HG03139 (cell line): ENCODE results near the gene SDCCAG8.

Experiments
- ATAC-seq: cut with Tn5 transposase; IDR thresholded peaks from one replicate; pipeline ENCODE4 v1.9.1; 2021; ENCODE audit not compliant: unreplicated experiment

The SDCCAG8 gene

DNA sequence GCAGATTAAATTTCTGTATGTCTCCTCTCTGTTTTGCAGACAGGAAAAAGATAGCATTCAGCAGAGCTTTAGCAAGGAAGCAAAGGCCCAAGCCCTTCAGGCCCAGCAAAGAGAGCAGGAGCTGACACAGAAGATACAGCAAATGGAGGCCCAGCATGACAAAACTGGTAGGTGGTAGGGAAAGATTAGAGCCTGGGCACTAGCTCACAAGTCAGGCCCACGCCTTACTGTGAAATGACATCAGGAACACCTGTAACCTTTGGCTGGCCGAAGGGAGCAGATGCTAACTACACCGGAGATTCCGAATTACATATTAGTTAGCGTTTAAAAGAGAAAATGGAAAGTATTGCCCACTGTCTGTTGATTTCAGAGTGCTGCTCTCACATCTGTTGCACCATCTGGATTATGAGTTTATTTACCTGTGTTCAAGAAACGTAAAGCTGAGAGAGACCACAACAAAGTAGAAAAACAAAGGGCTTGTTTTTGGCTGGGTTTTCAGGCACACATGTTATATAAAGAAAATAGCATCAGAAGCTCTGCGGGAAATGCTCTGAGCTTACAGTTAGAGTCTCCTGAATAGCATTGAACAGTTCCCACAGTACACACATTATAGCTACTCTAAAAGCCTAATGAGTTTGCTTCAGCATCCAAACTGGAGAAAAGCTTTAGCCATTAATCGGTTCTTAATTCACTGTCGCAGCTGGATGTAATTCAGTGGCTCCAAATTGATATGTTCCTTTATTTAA lies 160.0 kb downstream of the SDCCAG8 start:
- no peak for ATAC-seq

DNA sequence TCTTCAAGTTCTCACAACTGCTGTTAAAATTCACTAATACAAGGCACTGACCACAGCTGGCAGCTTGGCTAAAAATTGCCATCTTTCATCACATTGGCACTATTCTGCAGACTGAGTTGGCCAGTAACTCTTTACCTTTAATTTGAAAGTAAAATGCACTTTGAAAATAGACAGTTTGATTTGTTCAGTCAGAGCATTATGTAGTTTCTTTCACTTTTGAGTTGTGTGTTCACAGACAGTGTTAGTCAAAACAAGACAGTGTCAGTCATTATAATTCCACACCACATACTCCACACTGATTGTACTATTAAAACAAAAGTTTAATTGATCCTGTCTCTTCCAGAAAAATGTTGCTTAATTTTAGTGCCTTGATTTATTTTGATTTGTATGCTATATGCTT lies 160.7 kb downstream of the SDCCAG8 start:
- ATAC-seq, result no peak

DNA sequence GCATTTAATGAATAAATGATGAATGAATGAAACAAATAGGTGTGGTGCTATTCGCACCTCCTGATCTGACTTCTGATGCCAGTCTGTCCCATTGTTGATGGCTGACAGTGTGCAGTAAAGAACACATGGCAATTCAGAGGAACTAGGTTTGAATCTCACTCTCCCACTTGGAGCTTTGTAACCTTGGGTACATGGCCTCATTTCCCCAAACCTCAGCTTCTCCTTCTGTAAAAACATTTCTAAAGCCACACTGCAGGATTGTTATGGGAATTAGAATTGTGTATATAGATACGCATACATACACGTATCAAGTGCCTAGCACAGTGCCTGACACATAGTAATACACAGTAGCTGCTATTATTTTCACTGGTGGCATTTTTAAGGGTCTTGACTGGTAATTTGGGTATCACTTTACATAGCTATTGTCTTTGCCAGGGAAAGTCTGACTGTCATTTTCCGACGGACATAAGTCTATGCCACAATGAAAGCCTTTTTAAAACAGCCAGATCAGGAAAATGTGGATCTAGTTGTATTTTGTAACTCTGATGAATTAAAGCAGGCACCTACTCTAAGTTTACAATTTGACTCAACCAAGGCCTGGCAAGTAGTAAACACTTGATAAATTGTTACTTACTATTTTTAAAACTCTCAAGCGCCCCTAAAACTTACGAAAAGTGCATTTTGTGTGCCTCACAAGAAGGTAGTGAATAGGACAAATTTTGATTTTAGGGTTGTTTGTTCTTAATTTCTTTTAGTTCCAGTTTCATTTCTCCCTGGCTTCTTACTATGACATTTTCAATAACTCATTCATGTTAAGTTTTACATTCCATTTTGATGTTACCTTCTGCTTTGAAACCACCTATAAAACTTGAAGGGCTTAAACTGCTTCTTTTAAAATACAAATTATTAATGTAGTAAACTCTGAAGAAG lies 164.4 kb downstream of the SDCCAG8 start:
- no peak for ATAC-seq

DNA sequence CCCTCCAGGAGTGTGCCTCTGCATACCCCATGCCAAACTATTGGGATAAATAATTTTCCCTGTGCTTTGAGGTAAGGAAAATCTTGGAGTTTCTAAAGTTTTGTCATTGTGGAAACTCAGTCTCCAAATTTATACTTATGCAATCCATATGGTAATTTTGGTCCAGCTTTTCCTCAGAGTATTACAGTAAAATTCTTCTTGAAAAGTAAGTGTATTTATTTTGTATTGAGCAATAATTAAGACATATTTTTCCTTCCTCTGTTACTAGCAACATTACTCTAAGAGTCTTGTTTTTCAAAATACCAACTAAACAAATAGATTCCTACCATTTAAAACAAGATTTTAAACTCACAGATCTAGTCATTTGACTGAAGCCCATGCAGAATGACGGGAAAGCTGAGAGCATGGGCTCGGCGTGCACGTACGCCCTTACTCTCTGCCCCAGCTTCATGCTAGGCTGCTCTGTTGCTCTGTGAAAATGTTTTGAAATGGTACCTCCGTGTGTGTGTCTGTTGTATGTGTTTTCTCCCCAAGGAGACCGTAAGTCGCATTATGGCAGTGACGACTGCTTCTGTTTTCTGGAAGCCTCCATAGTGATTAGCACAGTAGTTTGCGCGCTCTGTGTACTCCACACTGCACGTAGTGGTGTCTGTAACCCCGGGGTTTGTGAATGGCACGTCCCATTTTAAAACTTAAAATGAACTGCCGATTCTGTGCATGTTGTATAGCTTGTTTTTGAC lies 165.3 kb downstream of the SDCCAG8 start:
- ATAC-seq, result no peak

DNA sequence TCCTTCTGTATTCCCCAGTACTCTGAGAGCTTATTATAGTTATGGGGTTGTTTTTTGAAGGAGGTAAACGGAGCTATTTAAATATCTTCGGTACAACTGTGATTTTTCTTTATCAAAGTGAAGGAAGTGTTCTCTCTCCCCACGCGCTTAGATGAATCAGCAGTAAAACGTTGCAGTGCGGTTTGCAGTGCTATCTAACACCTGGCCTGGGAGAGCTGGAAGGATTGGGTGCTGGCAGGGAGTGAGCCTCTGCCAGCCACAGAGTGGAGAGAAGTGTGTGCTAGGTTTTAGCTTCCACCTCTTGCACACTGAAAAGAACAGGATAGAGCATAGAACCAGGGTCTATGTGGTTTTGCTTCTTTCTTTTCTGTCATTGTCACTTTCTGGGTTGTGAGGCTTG lies 165.9 kb downstream of the SDCCAG8 start:
- ATAC-seq, result peak; percentile 89

DNA sequence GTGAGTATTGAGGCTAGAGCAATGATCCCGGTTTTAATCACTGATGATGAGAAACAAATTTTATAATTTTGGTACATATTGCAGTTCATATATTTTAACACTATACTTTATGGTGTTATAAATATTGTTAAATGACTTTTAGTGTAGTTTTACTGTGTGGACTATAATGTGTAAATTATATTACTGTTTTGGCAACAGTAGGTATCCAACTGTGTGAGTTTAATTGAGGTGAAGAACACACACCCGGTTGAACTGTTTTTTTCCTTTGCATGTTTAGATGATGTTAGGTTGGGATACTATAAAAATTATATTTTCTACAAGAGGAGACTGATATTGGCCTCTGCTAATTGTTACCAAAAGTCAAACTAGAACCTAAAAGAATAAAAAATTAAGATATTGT lies 166.5 kb downstream of the SDCCAG8 start:
- no peak for ATAC-seq

DNA sequence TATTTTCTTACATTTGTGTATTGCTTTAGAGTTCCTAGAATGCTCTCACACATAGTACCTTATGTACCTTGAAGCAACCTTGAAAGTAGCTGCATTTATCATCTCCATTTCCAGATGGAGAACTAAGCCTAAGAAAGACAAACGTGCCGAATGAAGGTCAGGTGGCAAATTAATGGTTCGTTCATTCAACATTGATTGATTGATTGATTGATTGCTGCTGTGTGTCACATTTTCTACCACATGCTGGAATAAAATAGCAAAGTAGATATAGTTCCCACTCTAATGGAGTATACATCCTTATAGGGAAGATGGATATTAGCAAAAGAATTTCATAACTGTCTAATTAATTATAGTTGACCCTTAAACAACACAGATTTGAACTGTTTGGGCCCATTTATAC lies 172.2 kb downstream of the SDCCAG8 start:
- ATAC-seq, result no peak

DNA sequence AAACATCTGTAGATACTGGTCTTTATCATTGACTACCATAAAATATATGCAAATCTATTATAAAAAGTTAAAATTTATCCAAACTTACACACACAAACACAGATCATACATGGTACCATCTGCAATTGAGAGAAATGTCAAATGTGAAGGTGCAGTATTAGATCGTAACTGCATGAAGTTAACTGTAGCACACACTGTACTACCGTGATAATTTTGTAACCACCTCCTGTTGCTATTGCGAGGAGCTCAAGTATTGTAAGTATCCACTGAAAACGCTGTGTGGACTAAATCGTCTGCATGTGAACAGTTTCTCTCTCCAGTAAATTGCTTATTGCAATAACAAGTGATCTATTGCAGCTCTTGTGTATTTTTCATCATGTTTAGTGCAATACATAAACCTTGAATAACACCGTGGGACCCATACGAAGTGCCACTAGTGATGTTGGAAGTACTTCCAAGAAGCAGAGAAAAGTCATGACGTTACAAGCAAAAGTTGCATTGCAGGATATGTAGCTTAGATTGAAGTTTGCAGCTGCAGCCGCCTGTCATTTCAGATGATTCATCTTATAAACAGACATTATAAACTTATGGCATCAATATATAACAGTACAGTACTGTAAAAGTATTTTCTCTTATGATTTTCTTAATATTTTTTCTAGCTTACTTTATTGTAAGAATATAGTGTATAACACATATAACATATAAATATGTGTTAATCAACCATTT lies 172.9 kb downstream of the SDCCAG8 start:
- ATAC-seq, result no peak

DNA sequence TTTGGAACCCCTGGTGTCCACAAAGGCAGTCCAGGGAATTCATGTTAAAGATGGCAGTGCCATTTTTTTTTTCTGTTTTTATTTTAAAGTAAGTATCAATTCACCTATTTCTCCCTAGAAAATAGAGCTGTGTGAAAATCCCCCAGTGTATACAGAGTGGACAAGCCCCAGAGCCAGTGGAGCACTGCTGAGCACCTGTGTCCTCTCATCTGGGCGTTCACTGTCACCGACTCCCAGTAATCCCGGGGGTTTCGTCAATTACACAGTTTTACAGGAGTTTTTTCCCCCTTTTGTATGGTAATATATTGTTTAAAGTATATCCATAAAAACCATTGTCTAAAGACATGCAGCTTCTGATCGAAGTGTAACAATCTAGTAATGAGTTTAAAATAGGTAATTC lies 175.8 kb downstream of the SDCCAG8 start:
- no peak for ATAC-seq

DNA sequence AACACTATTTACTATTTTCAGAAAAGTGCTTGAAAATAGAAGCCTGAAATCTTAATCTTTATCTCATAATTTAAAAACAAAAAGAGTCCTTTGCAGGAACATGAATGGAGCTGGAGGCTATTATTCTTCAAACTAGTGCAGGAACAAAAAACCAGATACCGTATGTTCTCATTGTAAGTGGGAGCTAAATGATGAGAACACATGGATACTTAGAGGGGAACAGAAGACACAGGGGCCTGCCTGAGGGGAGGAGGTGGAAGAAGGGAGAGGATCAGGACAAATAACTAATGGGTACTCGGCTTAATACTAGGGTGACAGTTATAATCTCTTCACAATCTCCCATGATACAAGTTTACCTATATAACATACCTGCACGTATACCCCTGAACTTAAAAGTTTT lies 176.3 kb downstream of the SDCCAG8 start:
- no peak for ATAC-seq

DNA sequence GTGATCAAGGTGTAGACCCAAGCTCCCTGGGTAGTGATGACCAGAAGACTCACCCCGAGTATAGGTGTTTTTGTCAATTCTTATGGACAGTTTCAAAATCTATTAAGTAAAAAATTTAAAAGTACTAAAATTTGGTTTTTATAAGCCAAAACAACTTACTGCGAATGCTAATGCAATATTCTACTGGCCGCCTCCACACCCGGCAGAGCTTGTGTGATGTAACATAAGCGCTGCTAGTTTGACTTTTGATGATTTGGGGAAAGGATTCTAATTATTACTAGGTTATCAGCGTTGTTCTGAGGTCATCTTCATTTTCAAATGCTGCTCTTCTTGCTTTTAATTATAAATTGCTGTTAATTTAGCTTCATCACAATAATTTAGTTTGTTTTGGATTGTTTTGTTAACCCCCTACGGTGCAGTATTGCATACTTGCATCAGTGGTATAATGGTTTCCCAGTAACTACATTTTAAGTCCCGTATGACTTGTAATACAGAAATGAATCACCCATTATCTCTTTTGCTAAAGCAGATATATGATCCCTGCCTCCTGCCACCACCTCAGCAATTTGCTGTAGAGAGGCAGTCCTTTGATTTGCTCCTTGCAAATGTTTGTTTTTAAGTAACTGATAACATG lies 178.0 kb downstream of the SDCCAG8 start:
- no peak for ATAC-seq

DNA sequence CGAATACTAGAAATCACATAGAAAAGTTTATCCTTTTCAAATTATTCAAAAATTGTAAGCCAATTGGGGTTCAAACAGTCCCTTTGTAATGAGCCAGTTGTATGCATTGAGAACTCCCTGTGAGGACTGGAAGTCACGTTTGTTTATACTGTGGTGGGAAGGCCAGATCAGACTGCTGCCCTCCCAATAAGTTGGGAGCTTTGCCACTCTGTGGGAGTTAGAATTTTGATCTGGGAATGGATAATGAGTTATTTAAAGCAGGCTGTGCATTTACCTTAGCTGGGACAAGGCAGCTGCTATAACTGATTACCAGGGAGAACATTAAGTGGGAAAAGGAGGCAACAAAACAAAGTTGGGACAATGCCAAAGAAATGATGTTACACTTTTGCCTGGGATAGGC lies 178.8 kb downstream of the SDCCAG8 start:
- ATAC-seq, result no peak

DNA sequence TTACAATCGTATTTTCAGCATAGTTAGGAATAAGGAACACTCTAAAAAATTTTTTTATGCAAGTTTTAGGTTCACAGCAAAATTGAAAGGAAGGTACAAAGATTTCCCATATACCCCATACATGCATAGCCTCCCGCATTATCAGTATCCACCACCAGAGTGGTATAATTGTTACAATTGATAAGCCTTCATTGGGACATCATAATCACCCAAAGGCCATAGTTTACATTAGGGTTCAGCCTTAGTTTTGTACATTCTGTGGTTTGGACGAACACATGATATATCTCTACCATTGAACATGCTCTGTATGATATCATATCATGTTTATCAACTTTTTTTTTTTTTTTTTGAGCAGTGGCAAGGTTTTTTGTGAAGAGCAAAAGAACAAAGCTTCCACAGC lies 180.0 kb downstream of the SDCCAG8 start:
- ATAC-seq, result no peak

DNA sequence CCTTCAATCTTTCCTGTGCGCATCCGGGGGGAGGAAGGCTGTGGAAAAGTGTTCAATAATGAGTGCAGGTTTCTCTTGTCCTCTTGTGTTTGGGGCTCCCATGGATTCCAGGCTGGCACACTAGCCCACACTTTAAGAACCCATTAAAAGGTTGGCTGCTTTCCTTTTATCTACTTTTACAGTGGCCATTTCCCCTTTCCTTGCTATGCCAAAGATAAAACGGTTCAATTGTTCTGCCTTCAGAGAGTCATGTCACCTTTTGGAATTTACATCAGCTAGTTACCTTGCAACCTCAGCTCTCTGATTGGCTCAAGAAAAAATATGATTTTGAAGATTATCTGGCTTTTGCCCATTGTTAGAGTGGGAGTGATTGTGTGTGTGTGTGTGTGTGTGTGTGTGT lies 182.3 kb downstream of the SDCCAG8 start:
- no peak for ATAC-seq

DNA sequence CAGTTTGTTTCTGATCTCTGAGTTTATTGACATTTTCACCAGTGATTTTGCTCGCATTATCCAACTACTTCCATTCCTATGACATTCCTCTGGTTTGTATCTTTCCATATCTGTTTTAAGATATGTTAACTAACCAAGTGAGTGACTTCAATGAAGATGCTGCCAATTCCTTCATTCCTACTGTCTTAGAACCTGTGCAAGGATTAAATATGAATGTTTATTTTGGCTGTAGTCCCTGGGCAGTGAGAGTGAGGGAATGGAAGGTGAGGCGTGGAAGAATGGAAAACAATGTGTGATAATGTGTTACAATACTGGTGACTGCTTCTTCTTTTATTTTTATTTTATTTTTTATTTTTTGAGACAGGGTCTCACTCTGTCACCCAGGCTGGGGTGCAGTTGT lies 183.0 kb downstream of the SDCCAG8 start:
- no peak for ATAC-seq

DNA sequence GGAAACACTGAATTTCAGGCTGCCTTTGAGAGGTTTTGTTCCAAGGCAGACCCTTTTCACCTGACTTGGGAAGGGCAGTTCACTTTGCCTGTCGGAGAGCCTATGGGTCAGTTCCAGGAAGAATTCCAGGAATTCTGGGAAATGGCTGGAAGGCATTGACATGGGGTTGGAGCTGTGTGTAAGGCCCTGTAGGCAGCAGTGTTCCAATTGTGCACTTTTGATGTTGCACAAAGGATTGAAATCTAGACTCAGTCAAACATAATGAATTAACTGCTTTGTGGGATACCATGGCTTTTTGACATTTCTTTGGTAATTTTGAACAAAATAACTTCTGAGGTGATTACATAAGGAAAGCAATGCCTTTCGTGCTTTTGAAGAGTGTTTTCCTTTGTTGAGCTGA lies 184.6 kb downstream of the SDCCAG8 start:
- no peak for ATAC-seq

DNA sequence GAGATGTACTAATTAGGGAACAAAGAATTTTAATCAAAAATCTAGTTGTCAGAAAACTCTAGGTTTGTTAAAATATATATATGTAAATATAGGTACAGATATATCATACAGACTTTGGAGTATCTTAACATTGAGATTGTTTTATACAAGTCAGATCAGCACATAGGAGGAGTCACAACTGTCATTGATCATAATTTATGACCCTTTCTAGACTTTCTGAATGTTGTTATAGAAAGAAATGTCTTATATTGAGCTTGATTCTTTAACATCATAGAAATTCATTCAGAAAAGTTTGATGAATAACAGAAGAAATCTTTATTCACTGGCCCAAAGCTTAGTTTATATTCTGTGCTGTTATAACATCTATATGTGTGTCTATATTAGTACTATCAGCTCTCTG lies 185.8 kb downstream of the SDCCAG8 start:
- no peak for ATAC-seq

DNA sequence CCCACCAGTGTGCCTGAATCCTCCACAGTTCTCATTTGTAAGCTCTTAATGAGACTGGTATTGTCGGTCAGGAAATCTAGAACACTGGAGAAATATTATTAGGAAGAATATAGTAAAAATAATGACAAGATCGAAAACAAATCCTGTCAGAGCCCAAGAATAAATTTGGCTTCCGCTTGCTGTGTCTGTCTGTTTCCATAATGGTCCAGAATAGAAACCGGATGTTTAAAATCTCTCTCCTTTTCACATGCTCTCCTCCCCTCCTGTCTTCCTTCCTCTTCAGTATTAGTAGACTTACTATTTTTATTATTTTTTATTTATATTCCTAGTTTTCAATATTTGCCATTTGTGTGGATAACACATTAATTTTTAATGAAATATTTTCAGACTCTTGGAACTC lies 187.7 kb downstream of the SDCCAG8 start:
- no peak for ATAC-seq

DNA sequence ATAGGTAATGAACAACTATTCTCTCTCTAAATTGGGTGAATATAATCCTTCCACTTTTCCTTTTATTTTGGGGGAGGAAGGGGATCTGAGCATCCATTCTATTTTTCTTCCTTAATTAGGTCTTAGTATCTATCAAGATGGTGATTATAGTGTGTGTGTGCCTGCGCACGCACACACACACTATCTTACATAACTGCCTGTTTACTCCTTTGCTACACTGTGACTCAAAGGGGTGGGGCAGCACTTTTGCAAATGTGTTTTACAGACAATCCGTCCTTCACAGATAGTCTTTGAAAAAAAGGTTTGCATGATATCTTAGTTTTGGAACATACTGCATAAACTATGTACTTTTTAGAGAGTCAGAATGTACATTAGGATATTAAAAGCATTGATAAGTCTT lies 191.5 kb downstream of the SDCCAG8 start:
- no peak for ATAC-seq

DNA sequence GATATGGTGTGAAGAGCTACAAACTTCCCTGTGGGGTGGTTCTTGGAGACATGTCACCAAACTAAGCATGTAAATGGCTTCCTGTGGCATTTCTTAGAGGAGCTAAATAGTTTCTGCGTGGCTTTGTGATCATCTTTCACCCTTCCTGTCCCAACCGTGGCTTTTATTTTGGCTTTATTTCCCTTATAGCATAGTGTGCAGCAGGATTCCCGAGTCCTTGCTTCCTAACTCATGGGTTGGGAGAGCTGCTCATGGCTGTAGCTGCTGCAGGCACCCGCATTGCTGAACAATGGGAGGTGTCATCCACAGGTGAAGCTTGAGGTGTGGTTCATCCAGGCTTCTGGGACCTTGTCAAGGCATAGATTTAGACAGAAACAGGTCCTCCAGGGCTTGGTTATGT lies 192.0 kb downstream of the SDCCAG8 start:
- ATAC-seq, result no peak

DNA sequence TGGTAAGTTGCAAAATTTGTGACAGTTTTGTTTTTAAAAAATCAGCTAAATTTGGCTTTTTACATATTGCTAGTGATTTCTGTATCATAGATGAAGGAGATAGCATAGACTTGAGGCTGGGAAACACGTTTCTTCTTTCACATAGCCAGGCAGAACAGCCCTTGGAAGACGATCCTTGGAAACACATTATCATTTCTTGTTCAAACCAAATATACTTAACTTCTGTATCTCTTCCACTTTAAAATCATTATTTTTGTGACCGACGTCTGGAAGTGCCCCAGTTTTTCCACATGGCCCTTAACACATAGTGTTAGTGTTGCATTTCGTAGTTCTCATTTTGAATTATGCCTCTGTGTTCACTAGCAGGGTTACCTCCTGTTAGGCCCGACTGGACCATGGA lies 193.5 kb downstream of the SDCCAG8 start:
- no peak for ATAC-seq
